IPS-18a (cell line): ENCODE results near the gene TFF2.

ENCODE experiments used
- H3K27ac ChIP-seq: one replicate; pipeline ENCODE4 v1.5.1; 2013; ENCODE audit warnings: low read length
- H3K27me3 ChIP-seq: one replicate; pipeline ENCODE4 v1.6.1; 2013; ENCODE audit warnings: mild to moderate bottlenecking, low read length; ENCODE audit not compliant: control insufficient read depth, insufficient read depth
- H3K36me3 ChIP-seq: one replicate; pipeline ENCODE4 v1.6.1; 2013; ENCODE audit warnings: low read depth, low read length; ENCODE audit not compliant: control insufficient read depth
- H3K4me1 ChIP-seq: one replicate; pipeline ENCODE4 v1.6.1; 2013; ENCODE audit warnings: low read depth, low read length; ENCODE audit not compliant: control insufficient read depth
- H3K4me3 ChIP-seq: one replicate; pipeline ENCODE4 v1.5.1; 2013; ENCODE audit warnings: low read length
- H3K9ac ChIP-seq: one replicate; pipeline ENCODE4 v1.6.1; 2013; ENCODE audit warnings: mild to moderate bottlenecking, low read length, moderate library complexity
- H3K9me3 ChIP-seq: one replicate; pipeline ENCODE4 v1.6.1; 2013; ENCODE audit warnings: low read depth, low read length; ENCODE audit not compliant: control insufficient read depth

The TFF2 gene

DNA sequence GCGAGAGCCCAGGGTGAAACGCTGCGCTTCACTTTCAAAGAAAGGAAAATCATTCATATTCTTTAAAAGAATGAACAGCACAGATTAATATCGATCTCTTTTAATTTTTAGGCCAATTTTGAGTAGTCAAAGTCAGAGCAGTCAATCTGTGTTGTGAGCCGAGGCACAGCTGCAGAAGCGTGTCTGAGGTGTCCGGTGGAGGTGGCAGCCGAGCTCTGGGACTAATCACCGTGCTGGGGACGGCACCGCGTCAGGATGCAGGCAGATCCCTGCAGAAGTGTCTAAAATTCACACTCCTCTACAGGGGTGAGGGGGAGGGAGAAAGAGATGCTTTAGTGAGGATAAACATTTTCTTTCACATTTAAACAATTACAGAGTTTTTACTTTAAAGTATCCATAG is 11.4 kb upstream of the TFF2 start:
- Histone ChIP-seq H3K4me1 (no peaks in the 10 kb centered on the region), H3K4me3 (no peak overlapping the region), H3K27ac (no peak overlapping the region), H3K36me3 (no peaks in the 10 kb centered on the region), H3K9me3 (no peaks in the 10 kb centered on the region), H3K27me3 (no peaks in the 10 kb centered on the region), H3K9ac (no peak overlapping the region)

DNA sequence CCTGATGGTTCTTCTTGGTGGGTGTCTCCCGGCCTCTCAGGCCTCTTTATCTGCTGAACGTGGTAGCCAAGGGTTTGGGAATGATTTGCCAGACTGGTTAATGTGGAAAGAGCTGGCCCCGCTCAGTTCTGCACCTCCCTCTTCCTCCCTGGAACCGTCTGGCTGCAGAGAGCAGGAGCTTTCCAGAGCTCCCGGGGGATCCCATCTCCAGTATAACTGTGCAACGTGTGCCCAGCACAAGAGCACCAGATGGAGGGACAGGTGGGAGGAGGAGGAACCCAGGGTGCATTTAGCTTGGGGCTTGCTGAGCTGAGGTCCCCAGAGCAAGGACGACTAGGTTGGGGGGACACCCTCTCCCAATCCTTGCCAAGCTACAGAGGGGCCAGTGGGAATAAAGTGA is 10.5 kb upstream of the TFF2 start:
- Histone ChIP-seq H3K4me1 (no peaks in the 10 kb centered on the region), H3K27me3 (no peaks in the 10 kb centered on the region), H3K9ac (no peak overlapping the region), H3K27ac (no peak overlapping the region), H3K4me3 (no peak overlapping the region), H3K9me3 (no peaks in the 10 kb centered on the region), H3K36me3 (no peaks in the 10 kb centered on the region)

DNA sequence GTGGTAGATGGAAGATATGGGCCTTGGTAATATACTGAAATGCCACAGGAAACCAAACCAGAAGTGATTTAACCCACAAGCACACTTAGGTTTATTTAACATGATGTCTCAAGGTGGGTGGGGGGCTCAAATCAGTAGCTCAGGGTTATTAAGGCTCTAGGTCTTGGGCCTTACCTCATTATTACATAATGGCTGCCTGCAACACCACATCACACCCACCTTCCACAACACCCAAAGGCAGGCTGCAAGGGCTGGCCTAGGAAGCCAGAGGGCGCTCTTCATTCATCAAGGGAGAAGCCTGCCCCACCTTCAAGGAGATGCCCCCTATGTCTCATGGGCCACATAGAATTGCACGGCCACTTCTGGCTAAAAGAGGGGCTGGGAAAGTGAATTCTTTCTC is 9.5 kb upstream of the TFF2 start:
- H3K4me3 ChIP-seq, result no peak overlapping the region
- H3K9ac ChIP-seq, result no peak overlapping the region
- H3K9me3 ChIP-seq, result no peaks in the 10 kb centered on the region
- no peaks in the 10 kb centered on the region for H3K4me1 ChIP-seq
- H3K36me3 ChIP-seq, result no peaks in the 10 kb centered on the region
- H3K27me3 ChIP-seq, result no peaks in the 10 kb centered on the region
- H3K27ac ChIP-seq, result no peak overlapping the region

DNA sequence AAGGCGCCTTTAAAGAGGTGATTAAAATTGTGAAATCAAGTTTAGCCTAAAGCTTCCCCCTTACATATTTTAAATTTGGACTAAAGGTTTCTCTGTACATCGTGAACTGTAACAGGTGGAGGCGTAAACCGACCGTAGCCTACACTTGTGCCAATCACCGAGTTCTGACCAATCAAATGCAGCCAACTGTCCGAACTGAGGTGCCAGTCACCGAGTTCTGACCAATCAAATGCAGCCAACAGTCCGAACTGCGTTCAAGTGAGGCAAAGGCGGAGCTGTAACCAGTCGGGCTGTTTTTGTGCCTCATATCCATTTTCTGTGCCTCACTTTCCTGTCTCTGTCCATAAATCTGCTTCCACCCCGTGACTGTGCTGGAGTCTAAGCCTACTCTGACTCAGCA is 8.1 kb upstream of the TFF2 start:
- Histone ChIP-seq H3K27me3 (no peaks in the 10 kb centered on the region), H3K4me1 (no peaks in the 10 kb centered on the region), H3K9ac (no peak overlapping the region), H3K27ac (no peak overlapping the region), H3K4me3 (no peak overlapping the region), H3K9me3 (no peaks in the 10 kb centered on the region), H3K36me3 (no peaks in the 10 kb centered on the region)

DNA sequence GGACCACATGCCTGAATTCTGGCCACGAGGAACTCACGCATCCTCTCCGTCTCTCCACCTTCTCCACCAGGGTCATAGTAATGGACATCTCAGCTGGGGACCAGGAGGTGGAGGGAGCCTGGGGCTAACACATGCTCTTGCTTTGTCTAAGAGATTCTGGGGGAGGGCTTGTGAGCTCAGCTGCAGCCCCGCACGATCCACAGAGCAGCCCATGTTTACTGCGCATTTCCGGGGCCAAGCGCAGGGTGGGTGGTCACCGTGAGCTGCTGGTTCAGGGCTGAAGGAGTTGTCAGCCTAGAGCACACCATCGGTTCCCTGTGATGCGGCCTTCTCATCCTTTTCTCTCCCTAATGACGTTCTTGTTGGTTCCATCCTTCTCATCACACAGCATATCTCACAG is 7.5 kb upstream of the TFF2 start:
- Histone ChIP-seq H3K27me3 (no peaks in the 10 kb centered on the region), H3K4me1 (no peaks in the 10 kb centered on the region), H3K4me3 (no peak overlapping the region), H3K9ac (no peak overlapping the region), H3K9me3 (no peaks in the 10 kb centered on the region), H3K36me3 (no peaks in the 10 kb centered on the region), H3K27ac (no peak overlapping the region)

DNA sequence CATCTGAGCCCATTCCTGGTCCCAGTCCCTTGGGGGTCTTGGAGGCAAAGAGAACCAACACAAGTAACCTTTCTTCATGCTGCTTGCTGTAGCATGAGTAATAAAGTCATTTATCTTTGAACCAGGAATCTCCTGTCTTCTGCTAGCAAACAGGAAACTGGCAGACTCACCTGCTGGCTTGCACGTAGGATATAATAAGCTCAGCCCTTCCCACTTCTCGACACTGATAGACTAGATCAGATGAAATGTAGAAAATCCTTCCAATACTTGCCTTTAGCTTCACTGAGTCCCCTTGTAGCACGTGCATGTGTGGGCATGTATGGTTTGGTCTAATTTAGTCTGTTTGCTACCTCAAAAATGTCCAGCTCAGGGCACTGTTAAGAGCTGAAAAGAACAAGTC is 6.5 kb upstream of the TFF2 start:
- no peaks in the 10 kb centered on the region for H3K4me1 ChIP-seq

DNA sequence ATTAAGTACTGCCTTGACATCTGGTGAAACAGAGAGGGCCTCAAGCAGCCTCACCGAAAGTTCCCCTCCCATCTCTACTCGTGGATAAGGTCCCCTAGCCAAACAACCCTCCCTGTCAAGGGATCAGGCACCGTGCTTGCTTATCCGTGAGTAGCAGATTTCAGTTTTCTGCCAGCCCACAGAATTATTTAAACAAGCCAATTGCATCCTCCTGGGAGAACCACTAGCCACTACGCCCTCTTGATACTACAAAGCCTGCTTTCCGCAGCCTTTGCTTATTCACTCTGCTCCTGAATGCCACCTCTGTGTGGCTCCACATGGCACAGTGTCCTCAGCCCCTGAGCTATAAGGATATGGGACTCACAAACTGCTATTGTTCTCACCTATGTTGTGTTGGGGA is 5.9 kb upstream of the TFF2 start:
- no peaks in the 10 kb centered on the region for H3K27me3 ChIP-seq

More for the DNA sequence above, 6.5 kb upstream of the TFF2 start:
- H3K27ac ChIP-seq, result no peak overlapping the region
- H3K4me3 ChIP-seq, result no peak overlapping the region
- no peaks in the 10 kb centered on the region for H3K9me3 ChIP-seq
- H3K9ac ChIP-seq, result no peak overlapping the region
- H3K36me3 ChIP-seq, result no peaks in the 10 kb centered on the region
- H3K27me3 ChIP-seq, result no peaks in the 10 kb centered on the region

DNA sequence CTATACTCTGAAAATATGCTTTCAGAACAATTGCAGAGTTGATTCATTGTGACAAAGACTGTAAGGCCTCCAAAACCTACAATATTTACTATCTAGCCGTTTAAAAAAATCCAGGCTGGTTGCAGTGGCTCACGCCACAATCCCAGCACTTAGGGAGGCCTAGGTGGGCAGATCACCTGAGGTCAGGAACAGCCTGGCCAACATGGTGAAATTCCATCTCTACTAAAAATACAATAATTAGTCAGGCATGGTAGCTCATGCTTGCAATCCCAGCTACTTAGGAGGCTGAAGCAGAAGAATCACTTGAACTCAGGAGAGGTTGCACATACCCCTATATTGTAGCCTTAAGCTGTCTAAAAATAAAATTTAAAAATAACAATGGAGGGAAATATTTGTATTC is 5.3 kb upstream of the TFF2 start:
- Histone ChIP-seq H3K9me3 (no peaks in the 10 kb centered on the region), H3K9ac (no peak overlapping the region), H3K4me1 (no peaks in the 10 kb centered on the region), H3K4me3 (no peak overlapping the region), H3K36me3 (no peaks in the 10 kb centered on the region), H3K27me3 (no peaks in the 10 kb centered on the region), H3K27ac (no peak overlapping the region)

More for the DNA sequence above, 5.9 kb upstream of the TFF2 start:
- no peaks in the 10 kb centered on the region for H3K4me1 ChIP-seq
- H3K9me3 ChIP-seq, result no peaks in the 10 kb centered on the region
- H3K36me3 ChIP-seq, result no peaks in the 10 kb centered on the region
- no peak overlapping the region for H3K9ac ChIP-seq
- no peak overlapping the region for H3K27ac ChIP-seq
- H3K4me3 ChIP-seq, result no peak overlapping the region

DNA sequence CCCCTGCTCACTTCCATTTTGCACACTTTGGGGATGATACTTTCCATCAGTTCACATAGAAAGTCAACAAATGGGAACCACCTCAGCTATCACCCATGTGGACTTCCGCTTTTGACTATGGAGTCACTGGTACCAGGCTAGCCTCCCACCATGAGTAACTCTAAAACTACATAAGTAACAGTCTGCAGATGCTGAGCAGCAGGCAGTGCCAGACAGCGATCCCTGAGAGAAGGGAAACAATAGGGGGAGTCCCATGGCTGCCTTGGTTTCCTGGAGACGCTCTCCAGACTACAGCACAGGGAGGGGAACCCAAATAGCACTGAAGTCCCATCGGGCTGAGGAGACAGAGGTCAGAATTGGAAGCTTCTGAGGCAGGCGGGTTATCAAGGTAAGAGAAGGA is 2.8 kb upstream of the TFF2 start:
- no peaks in the 10 kb centered on the region for H3K4me1 ChIP-seq
- no peaks in the 10 kb centered on the region for H3K9me3 ChIP-seq
- no peaks in the 10 kb centered on the region for H3K36me3 ChIP-seq
- H3K9ac ChIP-seq, result no peak overlapping the region
- H3K27me3 ChIP-seq, result no peaks in the 10 kb centered on the region
- H3K4me3 ChIP-seq, result no peak overlapping the region
- no peak overlapping the region for H3K27ac ChIP-seq

DNA sequence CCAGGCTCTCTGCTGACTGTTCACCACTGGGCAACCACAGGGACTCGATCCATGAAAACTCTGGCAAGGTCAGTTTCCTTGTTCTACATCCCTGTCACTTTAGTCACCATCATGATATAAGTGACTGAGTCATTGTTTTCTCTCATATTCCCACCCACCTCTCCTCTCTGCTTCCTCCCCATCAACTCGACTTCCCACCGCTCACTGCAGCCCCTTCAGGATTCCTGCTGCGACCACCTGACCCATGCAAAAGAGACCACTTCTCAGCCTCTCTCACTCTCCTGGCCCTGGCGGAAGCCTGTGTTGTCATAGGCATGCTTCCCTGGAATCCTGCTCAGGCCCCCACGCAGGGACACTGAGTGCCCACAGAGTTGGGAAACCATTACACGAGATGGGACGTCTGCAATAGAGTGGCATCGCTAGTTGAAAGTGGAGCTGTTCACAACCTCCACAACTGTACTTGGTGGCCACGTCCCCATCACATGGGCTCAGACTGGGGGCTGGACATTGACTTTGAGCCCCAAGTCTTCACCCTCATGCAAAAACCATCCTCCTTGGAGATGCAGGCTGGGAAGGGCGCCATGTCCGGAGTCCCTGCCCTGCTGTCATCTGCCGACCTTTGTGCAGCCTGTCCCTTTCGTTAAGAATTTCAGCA is 1.8 kb upstream of the TFF2 start:
- Histone ChIP-seq H3K27me3 (no peaks in the 10 kb centered on the region), H3K9me3 (no peaks in the 10 kb centered on the region), H3K4me1 (no peaks in the 10 kb centered on the region), H3K36me3 (no peaks in the 10 kb centered on the region), H3K27ac (no peak overlapping the region), H3K9ac (no peak overlapping the region), H3K4me3 (no peak overlapping the region)

DNA sequence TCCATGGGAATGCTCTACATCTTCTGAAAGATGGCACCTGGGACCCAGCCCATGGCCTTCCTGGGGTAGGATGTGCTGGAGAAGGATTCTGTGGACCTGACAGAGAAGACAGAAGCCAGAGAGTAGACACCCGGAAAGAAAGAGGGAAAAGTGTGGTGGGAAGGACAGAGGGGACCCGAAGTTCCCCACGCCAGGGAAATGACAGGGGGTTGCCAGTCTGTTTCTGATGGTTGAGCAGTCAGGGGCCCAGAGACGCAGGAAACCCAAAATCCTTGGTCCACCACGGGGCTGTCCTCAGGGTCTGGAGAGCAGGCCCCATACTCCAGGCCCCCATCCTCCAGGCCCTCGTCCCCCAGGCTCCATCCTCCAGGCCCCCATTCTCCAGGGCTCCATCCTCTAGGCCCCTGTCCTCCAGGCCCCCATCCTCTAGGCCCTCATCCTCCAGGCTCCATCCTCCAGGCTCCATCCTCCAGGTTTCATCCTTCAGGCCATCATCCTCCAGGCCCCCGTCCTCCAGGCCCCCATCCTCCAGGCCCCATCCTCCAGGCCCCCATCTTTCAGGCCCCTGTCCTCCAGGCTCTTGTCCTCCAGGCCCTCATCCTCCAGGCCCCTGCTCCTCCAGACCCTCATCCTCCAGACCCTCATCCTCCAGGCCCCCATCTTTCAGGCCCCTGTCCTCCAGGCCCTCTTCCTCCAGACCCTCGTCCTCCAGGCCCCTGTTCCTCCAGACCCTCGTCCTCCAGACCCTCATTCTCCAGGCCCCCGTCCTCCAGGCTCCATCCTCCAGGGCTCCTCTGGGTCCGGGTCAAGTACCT is 1.0 kb upstream of the TFF2 start:
- H3K4me3 ChIP-seq, result no peak overlapping the region
- no peaks in the 10 kb centered on the region for H3K9me3 ChIP-seq
- no peaks in the 10 kb centered on the region for H3K36me3 ChIP-seq
- no peaks in the 10 kb centered on the region for H3K27me3 ChIP-seq
- H3K9ac ChIP-seq, result no peak overlapping the region
- H3K4me1 ChIP-seq, result no peaks in the 10 kb centered on the region
- H3K27ac ChIP-seq, result no peak overlapping the region

DNA sequence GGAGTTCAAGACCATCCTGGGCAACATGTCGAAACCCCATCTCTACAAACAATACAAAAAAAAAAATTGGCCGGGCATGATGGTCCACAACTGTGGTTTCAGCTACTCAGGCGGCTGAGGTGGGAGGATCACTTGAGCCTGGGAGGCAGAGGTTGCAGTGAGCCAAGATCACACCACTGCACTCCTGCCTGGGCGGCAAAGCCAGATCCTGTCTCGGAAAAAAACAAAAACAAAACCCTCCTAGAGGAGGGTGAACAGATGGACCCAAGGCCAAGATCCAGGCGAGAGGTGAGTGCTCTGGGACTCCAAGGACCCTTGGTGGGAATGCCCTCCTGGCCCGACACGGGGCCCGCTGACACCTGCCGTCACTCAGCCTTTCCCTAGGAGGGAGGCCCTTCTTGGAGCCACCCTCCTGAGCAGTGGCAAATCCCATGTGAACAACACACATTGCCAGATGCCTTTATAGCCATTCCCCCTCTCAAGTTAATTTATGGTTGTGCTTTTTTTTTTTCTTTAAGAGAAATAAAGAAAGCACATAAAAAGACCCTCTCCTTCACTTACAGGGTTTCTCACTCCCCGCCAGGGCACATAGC is 380 bp downstream of the TFF2 start:
- H3K9ac ChIP-seq, result no peak overlapping the region
- no peak overlapping the region for H3K4me3 ChIP-seq
- H3K4me1 ChIP-seq, result no peaks in the 10 kb centered on the region
- no peaks in the 10 kb centered on the region for H3K27me3 ChIP-seq
- H3K27ac ChIP-seq, result no peak overlapping the region
- H3K36me3 ChIP-seq, result no peaks in the 10 kb centered on the region
- no peaks in the 10 kb centered on the region for H3K9me3 ChIP-seq
